Kidney tubule cell (primary cell): Measurements from ENCODE around the gene ENPP6.
A peak's percentile ranks its signal among the peaks of the same experiment; 100 is the strongest.
"Not testable (repeated sequence)": the region's sequence is repeated elsewhere in the genome, so short reads cannot be mapped to it uniquely, and the experiment has no call there.

ENCODE experiments used
- DNase-seq: peaks from one replicate; pipeline ENCODE4 v3.0.0-alpha.2; 2018; ENCODE audit warnings: low spot score

Gene ENPP6

GRCh38 chr4:184235526-184235925 lies 17.9 kb upstream of the ENPP6 start:
- DNase-seq, result no peak

DNA sequence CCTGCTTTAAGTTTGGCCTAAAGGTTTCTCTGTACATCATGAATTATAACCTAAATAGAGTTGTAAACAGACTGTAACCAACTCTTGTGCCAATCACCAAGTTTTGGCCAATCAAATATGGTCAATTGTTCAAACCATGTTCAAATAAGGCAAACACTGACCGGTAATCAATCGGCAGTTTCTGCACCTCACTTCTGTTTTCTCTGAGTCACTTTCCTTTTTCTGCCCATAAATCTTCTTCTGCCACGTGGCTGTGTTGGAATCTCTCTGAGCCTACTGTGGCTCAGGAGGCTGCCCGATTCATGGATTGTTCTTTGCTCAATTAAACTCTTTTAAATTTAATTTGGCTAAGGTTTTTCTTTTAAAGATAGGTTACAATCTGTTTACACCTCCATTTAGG lies 16.5 kb upstream of the ENPP6 start:
- DNase-seq, result no peak

- DNase-seq, result no peak
These were observed 15.3 kb upstream of the ENPP6 start for GRCh38 chr4:184232975-184233374.

DNA sequence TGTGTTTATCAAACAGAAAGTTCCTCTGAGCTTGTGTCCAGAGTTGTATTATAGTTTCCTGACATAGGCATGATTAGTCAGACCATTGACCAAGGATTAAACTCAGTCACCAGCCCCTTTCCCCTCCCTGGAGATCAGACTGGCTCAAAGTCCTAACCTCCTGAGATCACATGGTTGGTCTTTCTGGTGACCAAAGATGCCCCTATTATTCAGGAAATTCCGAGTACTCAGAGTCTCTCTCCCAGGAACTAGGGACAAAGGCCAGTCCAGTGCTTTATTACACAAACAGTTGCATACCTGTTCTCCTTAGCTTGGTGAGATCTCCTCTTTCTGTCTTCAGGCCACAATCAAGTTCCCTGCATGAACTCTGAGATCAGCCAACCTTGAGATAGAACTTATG lies 14.5 kb upstream of the ENPP6 start:
- peak; percentile 31 for DNase-seq

- DNase-seq, result no peak
These were observed 13.9 kb upstream of the ENPP6 start for GRCh38 chr4:184231573-184231972.

GRCh38 chr4:184228056-184228705 lies 10.5 kb upstream of the ENPP6 start:
- DNase-seq, result no peak

GRCh38 chr4:184216515-184216914 lies 1.2 kb downstream of the ENPP6 start:
- no peak for DNase-seq

DNA sequence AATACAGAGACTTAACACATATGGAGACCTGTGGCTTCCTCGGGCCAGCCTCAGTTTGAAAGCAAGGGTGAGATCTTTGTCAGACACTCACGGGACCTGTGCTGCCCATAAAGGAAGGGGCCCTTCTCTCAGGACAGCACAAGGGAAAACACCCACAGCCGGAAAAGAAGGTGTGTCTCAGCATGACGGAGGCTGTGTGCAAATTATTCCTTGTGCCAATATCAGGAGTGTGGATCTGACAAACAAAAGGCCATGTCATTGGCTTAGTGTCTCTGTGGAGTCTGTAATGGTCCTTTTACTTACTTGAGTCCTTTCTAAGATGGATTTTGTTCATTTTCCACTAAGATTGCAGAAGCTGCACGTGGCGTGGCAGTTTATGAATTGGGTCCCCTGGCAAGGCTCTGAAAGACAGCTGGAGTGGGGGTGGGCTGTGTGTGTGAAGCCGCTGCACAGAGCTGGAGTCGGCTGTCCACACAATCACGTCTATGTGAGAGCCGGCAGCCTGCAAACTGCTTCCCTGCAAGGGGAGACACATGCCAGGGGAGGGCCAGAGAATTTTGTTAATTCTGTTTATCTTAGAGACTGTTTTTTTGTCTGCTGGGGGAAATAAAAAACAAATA lies 1.9 kb downstream of the ENPP6 start:
- DNase-seq, result no peak

- no peak for DNase-seq
These were observed 2.7 kb downstream of the ENPP6 start for GRCh38 chr4:184214931-184215330.

- DNase-seq, result not testable (repeated sequence)
These were observed 9.7 kb downstream of the ENPP6 start for GRCh38 chr4:184207734-184208607.

- no peak for DNase-seq
These were observed 12.4 kb downstream of the ENPP6 start for GRCh38 chr4:184205243-184205642.

DNA sequence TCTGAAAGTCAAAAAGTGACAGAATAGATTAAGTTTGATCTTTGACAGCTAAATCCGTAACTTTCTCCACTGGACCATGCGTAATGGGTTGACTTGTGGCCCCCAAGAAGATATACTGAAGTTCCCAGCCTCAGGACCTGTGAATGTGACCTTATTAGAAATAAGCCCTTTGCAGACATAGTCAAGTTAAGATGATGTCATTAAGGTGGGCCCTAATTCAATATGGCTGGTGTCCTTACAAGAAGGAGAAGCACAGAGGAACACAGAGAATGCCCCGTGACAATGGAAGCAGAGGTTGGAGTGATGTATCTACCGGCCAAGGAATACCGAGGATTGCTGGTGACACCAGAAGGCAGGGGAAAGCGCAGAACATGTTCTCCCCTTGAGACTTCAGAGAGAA lies 14.4 kb downstream of the ENPP6 start:
- no peak for DNase-seq

DNA sequence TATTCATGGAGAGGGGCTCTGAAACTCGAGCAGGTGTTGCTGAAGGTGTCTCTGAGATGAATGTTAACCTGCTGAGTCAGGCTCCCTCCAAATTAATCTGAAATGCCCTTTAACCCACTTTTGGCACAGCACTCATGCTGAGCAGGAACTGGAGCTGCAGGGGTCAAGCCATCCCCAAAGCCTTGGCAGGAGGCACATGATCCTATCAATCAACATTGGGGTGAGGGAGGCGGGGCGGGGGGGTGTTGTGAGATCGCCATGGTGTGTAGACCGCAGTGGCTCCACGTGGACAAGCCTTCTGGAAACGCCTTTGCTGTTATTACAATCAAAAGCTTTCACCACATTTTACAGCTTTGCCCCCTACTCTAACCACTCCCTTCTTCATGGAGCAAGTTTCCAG lies 16.5 kb downstream of the ENPP6 start:
- DNase-seq, result no peak

- no peak for DNase-seq
These were observed 17.4 kb downstream of the ENPP6 start for GRCh38 chr4:184200296-184200695.

GRCh38 chr4:184199780-184200179 lies 17.9 kb downstream of the ENPP6 start:
- no peak for DNase-seq

DNA sequence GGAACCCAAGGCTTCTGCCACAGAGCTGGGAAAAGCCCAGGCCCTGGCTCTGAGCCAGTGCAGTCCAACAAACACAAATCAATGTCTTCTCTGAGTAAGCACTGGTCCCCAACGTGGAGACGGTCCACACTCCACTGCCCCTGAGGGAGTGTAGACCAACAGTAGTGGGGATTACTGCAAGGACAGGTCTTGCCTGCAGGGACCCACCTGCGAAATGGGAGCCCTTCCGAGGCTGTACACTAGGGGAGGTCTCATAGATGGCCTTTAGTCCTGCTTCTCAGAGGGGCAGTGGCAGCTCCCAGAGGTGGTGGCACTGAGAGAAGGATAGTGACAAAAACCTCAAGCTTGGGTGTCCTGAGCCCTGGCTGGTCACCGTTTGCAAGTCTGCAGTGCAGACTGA lies 19.5 kb downstream of the ENPP6 start:
- no peak for DNase-seq

- DNase-seq, result no peak
These were observed 20.1 kb downstream of the ENPP6 start for GRCh38 chr4:184197536-184198082.

- no peak for DNase-seq
These were observed 20.8 kb downstream of the ENPP6 start for GRCh38 chr4:184196730-184197385.

DNA sequence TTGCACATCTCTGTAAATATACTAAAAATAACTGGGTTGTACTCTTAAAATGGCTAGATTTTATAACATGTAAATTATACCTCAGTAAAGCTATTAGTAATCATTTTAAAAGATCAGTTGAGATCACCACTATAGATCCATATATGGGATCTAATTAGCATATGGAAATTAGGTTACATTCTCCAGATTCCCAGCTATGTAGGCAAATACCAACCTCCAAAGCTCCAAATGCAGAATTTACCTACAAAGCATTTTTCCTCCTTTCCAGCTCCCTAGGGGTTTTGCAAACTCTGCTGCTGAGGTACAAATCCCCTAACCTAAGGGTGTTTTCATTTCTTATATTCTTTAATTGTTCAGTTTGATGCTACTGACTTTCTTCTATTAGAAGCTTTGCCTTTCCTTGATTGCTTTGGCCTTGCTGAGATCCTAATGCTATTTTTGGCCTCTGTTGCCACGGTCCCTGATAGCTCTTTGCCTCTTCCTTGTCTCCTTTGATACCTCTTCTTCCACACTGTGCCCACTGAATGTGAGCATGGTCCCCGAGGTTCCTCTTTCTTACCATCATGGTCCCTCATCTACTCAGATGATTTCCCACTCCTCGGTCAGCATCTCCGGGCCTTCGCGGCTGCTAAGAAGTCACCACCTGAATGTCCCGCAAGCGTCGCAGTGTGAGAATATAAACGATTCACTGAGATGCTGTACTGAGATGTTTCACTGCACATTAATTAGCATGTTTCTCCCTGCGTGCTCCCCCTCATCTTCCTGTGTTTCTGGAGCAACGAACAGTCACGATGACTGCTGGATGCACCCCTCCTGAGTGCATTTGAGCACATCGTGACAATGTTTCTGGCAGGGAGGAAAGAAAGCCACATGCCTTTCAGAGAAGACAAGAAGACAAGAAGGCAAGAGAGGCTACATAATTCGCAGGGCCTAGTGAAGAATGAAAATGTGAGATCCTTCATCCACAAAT lies 23.8 kb downstream of the ENPP6 start:
- peak; percentile 2 for DNase-seq

GRCh38 chr4:184192933-184193332 lies 24.7 kb downstream of the ENPP6 start:
- DNase-seq, result no peak

DNA sequence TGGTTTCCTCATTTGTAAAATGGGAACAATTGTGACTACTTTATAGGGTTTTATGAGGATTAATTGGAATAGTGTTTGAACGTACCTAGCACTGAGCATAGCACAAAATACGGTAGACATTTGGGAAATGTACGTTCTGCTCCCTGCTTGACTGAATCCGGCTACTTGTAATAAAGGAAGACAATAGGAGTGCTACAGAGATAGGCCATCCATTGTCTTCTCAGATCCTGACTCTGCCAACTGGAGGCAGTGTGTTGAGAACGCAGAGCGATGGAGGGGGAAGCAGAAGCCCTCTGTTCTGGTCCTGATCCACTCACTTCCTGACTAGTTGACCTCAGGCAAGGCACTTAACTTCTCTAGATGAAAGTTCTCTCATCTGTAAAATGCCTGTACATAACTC lies 26.4 kb downstream of the ENPP6 start:
- DNase-seq, result no peak
